HG02678 (cell line): ENCODE measurements around the gene CAPN12.

Experiments
- ATAC-seq: cut with Tn5 transposase; IDR thresholded peaks from one replicate; pipeline ENCODE4 v1.9.1; 2021; ENCODE audit warnings: mild to moderate bottlenecking, moderate library complexity; ENCODE audit not compliant: unreplicated experiment

The CAPN12 gene

DNA sequence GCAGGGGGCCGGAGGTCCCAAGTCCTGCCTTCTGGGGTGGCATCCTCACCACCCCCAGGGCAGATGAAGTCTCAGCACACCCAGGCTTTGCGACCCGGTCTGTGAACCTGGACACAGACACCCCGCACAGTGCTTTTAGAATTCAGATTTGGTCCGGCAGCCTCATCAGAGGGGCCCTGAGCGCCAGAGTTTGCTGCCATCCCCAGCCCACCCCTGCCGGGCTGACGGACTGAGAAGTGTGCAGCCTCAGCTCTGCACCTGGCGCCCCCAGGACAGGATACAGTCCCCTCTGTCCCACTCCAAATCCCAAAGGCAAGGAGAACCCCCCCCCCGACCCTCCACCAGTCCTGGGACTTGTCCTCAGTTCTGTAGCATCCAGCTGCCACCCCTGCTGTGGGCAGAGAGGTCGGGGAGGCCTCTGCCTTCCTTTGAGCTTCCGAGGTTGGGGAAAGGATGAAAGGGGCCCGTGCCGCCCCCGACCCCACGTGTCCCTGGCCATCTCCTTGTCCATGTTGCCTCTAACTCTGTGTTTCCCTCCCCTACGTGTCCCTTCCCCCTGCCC, 16.9 kb downstream of the CAPN12 start:
- ATAC-seq = no peak

DNA sequence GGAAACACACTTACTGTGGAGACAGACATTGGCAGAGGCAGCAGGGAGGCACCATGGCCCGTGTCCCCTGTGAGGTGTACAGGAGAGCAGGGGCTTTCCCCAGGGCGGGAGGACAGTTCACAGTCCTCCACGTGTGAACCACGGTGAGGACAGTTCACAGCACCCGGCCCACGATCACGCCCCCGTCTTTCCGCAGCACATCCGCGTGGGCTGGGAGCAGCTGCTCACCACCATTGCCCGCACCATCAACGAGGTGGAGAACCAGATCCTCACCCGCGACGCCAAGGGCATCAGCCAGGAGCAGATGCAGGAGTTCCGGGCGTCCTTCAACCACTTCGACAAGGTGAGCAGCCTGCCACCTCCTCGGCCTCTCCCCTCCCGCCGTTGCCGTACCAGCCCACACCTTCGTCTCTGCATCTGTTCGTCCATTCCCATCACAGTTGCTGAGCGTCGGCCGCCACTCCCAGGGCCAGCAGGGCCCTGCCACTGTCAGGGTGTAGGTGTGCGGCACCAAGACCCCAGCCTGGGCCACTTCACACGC, 17.4 kb downstream of the CAPN12 start:
- no peak for ATAC-seq

DNA sequence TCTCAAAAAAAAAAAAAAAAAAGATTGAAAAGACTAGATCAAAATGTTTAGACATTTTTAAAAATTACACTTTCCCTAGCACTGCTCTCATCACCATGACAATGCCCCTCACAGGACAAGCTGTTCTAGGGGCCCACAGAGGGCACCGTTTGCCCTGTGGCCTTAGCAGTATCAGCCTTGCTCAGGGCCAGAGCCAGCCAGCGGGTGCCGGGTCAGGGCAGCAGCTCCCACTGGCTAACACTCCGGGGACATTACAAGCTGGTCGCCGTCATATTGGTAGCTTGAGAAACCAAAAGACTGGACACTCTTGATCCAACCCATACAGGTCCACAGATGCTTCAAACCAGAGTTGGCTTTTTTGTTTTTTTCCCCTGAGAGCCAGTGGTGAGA, 18.0 kb downstream of the CAPN12 start:
- ATAC-seq = no peak

DNA sequence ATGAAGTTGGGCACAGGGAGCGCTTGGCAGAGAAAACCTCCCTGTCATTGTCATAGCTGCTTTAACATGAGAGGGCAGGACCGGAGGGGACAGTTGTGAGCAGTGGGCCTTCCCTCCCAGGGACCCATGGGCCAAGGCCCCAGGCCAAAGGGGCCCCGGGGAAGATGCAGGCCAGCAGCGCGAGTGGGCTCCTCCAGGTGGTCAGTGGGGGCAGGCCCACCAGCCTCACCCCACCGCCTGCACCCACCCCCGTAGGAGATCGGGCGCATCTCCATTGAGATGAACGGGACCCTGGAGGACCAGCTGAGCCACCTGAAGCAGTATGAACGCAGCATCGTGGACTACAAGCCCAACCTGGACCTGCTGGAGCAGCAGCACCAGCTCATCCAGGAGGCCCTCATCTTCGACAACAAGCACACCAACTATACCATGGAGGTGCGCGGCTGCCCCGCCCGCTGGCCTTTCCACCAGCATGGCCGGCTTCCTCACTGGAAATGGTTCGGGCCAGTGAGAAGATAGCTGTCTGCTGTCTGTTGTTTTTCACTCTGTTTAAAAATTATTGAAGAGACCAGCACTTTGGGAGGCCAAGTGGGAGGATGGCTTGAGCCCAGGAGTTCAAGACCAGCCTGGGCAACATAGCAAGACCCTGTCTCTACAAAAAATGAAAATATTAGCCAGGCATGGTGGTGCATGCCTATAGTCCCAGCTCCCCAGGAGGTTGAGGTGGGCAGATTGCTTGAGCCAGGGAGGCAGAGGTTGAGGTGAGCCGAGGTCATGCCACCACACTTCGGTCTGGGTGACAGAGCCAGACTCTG, 18.6 kb downstream of the CAPN12 start:
- no peak for ATAC-seq

DNA sequence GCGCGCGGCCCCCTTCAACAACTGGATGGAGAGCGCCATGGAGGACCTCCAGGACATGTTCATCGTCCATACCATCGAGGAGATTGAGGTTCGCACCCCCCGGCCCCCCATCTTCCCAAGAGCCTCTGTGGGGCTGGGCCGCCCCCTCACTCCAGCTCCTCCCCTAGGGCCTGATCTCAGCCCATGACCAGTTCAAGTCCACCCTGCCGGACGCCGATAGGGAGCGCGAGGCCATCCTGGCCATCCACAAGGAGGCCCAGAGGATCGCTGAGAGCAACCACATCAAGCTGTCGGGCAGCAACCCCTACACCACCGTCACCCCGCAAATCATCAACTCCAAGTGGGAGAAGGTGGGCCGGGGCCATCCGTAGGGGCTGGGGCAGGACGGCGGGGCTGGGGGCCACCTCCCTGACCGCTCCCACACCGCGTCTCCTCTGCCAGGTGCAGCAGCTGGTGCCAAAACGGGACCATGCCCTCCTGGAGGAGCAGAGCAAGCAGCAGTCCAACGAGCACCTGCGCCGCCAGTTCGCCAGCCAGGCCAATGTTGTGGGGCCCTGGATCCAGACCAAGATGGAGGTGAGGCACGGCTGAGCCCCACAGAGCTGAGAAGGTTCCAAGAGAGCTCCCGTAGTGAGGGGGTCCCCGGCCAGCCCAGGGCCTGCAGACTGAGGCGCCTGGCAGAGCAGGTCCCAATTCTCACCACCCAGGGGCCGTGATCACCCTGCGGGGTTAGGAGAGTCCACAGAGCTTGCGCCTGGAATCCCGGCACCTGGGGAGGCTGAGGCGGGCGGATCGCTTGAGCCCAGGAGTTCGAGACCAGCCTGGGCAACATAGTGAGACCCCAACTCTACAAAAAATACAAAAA, 20.1 kb downstream of the CAPN12 start:
- ATAC-seq = no peak

DNA sequence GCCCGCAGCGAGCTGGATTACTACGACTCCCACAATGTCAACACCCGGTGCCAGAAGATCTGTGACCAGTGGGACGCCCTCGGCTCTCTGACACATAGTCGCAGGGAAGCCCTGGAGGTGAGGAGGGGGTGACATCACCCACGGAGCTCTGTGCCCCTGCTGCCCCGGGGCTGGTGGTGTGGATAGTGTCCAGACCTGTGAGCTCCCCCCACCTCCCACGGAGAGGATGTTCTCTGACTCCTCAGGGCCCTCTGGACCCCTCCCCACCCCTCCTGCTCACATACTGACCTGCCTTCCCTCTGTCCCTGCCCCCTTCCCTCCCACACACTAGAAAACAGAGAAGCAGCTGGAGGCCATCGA, 20.7 kb downstream of the CAPN12 start:
- ATAC-seq = no peak

DNA sequence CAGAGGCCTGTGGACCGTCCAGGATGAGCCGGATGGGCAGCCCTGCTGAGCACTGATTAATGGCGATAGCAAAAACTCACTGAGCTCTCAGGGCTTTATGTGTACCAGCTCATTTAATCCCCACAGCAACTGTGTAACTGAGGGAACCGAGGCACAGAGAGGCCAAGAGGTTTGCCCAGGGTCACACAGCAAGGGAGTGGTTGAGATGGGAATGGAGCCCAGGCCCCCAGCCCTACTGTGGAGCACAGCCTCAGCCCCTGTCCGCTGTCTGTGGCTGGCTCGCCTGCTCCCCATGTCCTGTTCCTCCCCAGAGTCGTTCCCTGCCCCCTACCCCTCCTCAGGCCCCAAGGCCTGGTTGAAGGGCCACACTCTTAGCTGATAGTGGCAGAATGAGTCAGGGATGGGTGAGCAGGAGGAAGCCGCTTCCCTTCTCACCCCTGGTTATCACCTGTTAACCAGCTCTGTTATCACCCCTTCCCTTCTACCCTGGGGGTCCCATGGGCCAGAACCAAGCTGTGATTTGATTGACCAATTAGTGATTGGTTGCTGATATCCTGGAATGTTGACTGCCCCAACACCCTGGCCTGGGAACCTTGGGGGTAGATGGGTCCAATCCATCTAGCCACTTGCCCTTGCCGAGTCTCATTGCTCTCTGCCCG, 21.2 kb downstream of the CAPN12 start:
- no peak for ATAC-seq

DNA sequence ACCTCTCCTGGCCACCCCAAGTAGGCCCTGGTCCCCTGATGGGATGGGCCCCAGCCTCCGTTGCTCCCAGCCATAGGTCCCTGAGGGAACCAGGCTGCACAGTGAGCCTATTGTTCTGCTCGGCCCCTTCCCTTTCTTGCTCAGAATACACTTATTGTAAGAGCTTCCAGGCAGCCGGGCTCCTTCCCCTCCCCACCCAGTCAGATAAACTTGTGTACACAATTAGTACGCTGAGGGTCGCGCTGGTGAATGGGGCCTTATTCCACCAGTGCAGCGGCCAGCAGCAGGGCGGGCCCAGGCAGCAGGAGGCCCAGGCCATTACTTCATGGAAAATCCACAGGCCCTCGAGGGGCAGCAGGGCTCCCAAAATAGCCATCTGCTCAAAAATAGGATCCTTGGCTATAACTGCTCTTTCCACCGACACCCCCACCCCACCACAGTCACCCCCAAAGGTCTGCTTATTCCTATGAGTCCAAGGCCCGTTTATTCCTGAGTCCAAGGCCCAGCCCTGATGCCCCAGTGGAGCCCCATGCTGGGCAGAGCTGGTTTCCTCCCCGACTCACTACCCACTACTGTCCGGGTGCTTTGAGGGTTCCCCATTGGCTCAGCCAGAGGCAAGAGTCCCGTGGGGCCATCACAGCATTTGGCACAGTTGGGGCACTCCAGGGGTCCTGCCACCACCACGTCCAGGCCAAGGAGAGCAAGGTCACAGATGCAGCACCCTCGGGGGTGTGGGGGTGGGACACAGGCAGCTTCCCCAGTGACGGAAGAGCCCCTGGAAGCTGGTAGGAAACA, 22.1 kb downstream of the CAPN12 start:
- no peak for ATAC-seq

DNA sequence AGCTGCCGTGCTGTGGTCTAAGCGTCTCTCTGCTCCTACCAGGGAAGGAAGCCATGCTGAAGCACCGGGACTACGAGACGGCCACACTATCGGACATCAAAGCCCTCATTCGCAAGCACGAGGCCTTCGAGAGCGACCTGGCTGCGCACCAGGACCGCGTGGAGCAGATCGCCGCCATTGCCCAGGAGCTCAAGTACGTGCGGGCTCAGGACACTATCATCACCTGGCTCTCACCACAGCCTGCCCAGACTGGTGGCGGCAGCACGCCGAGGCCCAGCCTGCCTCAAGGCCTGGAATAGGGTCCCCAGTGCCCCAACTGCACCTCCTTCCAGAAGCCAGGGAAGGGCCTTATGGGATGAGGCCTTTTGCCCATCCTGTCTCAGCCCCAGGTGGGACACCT, 22.8 kb downstream of the CAPN12 start:
- no peak for ATAC-seq

DNA sequence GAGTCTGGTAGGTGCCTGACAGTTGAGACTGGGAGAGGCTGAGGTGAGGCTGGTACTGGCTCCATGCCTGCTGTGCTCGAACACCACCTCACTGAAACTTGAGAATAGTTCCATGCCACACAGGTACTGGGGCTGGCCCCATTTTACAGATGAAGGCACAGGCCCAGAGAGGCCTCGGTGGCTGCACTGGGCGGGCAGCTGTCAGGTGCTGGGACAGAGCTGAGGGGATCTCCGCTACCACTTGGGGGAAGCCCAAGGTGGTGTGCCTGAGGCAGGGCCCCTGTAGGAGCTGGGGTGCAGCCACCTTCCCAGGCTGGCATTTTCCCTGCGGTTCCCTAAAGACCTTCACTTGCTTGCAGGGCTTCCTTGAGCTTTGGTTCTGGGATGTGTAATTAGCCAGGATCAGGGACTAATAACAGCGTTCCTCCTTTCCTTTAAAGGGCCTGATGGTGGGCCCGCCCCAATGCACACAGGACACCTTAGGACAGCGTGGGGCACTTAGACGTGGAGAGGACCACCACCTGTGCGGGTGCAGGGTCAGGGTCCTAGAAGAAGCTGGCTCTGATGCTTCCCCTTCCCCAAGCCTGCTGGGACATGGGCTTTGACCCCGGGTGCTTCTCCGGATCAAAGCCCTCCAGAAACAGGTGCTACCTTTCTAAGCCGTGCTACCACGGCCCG, 23.6 kb downstream of the CAPN12 start:
- ATAC-seq = no peak

DNA sequence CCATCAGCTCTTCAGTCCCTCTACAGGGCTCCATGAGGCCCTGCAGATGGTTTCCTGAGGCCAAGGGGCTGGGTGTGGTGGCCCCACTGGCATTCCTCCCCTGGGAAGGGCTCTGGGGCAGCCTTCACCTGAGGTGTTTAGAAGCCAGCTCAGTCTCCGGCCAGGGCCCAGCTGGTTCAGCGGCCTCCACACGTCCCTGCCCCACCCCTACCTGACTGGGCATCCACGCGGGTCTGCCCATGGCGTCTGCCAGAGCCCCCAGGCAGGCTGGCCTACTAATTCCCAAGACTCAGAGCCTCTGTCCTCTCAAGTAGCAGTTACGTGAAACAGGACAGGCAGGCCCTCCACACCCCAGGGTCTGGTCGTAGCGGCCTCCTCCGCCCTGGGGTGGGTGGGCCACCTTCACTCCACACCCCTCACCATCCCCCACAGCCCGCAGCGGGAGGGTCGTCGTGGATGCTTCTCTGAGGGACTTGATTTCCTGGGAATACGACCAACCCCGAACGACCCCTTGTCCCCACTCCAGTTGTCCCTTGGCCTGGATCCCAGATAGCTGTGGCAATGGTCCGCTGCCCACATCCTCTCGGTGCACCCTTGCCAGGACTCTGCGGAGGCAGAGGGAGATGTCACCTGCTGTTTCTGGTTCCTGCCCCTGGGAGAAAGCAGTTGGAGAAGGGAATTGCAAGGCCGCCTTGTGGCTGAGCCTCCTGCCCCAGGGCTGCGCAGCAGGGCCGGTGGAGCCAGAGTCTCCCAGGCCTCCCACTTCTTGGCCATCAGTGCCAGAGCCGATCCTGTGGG, 24.3 kb downstream of the CAPN12 start:
- ATAC-seq = no peak

DNA sequence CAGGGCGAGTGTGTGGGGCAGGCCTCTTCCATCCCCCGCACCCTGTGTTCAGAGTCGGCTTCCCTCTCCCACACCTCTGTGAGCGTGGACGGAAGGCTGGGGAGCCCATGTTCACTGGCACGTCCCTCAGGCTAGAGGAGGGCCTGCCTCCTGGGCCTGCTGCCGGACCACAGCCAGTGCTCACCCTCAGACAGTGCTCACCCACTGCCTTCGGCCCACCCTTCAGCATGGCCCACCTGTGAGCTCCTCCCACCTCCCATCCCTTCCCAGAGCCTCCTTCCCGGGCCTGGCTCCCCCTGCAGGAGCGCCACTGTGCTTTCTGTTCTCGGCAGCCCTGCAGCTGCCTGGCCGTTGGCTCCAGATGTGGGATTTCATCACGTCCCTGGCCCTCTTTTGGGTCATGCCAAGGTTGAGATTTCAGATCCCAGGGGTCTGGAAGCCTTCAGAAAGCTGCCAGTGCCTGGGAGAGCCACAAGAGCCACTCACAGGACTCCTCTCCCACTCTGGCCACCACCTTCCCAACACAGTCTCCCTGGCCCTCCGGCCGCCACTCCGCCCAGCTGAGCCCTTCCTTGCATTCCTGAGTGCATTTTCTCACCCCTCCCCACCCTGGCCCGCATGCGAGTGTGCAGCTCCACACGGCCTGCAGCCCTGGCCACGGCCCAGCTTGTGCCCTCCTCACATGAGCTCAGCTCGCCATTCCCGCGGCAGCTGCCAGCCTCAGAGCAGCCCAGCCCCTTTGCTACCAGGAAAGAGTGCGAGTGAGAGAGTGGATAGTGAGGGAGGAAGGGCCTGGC, 25.3 kb downstream of the CAPN12 start:
- no peak for ATAC-seq

DNA sequence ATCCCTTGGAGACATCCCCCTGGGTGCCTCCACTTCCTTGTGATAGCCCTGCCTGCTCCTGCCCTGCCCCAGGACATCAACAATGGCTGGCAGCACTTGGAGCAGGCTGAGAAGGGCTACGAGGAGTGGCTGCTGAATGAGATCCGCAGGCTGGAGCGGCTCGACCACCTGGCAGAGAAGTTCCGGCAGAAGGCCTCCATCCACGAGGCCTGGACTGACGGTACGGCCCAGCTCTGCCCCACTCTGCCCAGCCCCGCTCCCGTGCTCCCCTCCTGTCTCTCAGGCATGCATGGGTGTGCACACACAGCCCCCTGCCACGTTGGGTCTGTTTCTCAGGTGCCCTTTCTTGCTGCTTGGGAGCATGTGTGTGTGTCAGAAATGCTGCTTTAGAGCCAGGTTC, 26.4 kb downstream of the CAPN12 start:
- ATAC-seq = no peak

DNA sequence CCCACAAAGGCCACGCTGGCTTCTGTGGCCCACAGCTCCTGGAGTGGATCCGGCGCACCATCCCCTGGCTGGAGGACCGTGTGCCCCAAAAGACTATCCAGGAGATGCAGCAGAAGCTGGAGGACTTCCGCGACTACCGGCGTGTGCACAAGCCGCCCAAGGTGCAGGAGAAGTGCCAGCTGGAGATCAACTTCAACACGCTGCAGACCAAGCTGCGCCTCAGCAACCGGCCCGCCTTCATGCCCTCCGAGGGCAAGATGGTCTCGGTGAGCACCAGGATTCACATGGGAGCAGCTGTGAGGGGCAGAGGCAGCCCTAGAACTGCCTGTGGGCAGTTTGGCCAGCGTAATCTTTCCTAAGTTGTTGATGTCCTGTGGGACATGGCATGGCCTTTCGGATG, 27.2 kb downstream of the CAPN12 start:
- no peak for ATAC-seq

DNA sequence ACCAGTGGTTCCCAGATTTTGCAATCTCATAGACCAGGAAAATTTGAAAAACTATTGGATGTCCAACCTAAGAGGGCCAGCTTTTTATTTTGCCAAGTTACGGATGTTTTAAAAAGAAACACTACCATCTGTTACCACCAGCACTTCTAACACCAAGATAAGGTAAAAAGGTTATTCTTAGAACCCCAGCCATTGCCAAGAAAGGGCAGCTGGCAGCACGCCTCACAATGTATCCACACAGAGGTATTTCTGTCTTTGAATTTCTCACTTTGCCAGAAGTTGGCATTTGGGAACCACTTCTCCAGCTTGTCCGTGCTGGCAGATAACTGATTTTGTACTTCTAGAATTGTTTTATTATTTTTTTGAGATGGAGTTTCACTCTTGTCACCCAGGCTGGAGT, 28.7 kb downstream of the CAPN12 start:
- ATAC-seq = no peak

DNA sequence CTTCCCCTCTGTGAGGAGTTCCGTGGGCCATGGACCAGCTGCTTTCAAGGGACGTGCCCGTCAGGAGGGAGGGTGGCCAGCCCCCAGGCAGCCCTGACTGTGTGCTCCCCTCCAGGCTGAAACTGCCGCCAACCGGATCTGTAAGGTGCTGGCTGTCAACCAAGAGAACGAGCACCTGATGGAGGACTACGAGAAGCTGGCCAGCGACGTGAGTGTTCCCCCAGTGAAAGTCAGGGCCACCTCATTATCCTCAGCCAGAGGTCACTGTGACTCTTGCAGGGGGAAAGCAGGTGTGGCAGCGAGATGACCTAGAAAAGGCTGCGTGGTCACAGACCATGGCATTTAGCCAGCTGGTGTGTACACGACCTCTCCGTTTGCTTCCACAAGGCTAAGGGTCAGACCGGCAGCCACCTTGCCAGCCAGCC, 29.9 kb downstream of the CAPN12 start:
- no peak for ATAC-seq

DNA sequence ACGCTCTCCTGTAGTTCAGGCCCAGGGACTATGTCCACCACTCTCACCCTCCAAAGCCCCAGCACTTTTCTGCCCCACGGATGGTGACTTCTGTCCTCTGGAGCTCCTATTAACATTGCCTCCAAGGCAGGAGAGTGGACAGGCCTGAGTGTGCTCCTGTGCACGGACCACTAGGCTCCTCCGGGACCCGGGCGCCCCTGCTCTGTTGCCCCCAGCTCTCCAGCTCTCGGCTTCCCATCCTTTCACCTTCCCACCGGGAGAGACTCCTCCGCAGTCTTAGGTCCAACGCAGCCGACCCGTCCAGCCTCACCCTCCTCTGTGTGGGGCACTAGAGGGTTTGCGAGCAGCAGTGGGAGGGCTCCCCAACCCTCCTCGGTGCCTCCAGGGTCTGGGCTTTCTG, 30.4 kb downstream of the CAPN12 start:
- ATAC-seq = no peak

DNA sequence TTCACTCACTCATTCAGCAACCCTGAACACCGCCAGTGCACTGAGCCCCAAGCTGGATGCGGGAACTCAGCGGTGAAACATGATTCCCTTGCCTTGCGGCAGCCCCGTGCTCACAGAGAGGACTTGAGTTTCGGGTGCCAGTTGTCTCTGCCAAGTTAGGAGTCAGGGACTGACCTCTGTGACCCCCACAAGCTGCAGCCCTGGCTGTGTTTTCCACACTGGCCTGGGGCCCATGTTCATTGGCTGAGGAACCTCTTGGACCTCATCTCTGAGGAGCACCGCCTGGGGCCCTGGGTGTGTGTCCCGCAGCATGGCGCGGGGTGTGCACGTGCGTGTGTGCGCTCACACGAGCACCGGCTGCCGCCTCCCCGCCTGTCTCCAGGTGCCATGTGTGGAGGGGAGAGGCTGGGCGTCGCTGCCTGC, 31.0 kb downstream of the CAPN12 start:
- ATAC-seq = no peak
